Measurements from ENCODE around the gene ATP11A.

The ATP11A gene

DNA sequence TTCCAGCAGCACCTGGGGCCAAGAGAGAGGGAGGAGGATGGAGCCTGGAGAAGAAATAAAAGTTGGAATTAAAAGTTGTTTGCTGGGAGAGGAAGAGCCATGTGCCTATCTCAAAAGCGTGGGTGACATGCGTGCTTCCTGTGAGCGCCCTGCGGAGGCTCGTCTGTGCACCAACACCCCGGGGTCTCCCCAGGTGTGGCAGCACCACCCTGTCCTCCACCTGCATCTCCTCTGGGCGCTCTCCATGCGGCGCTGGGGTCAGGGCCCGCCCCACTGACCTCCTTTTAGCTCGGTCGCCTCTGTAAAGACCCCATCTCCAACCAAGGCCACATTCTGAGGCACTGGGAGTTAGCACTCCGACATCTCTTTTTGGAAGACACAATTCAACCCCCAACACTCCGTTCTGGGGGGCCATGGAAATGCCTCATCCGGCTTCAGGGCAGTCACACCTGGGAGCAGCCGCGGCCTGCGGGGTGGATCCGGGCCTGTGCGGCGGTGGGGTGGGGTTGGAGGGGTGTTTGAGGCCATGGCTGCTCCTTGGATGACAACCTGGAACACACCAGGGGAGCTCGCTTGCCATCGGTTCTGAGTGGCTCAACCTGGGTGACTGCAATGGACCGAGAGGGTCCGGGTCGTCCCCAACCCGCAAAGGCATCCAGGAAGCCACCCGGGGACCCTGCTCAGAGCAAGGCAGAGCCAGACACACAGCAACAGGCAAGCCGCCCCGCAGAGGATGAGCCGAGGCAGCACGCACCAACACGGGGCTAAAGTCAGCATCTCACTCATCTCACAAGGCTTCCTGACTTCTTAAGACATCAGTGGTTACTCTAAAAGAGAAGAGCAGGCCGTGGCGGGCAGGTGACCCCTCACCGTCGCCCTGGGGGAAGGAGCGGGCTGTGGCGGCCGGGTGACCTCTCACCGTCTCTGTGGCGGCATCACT is 199.8 kb downstream of the ATP11A start:
- no peak overlapping the region for H3K4me3 ChIP-seq (ENCODE audit: low read depth, low read length)

GRCh38 chr13:112890316-112891145 is 200.7 kb downstream of the ATP11A start:
- no peak overlapping the region for H3K4me3 ChIP-seq (ENCODE audit: low read depth, low read length)
- no peak for DNase-seq (ENCODE audit: low read depth)
- no peak for TF ChIP-seq CTCF (conservative IDR thresholded peaks at IDR 0.05; ENCODE audit: low read depth, low read length)

More for the DNA sequence above, 199.8 kb downstream of the ATP11A start:
- TF ChIP-seq CTCF (conservative IDR thresholded peaks at IDR 0.05; ENCODE audit: low read depth, low read length), result no peak
- DNase-seq (ENCODE audit: low read depth), result no peak

- no peak for TF ChIP-seq CTCF (conservative IDR thresholded peaks at IDR 0.05; ENCODE audit: low read depth, low read length)
- DNase-seq (ENCODE audit: low read depth), result no peak
- H3K4me3 ChIP-seq (ENCODE audit: low read depth, low read length), result no peak overlapping the region
Observed at GRCh38 chr13:112891477-112892401, 201.9 kb downstream of the ATP11A start.

GRCh38 chr13:112892426-112893206 is 202.8 kb downstream of the ATP11A start:
- TF ChIP-seq CTCF (conservative IDR thresholded peaks at IDR 0.05; ENCODE audit: low read depth, low read length), result no peak
- no peak for DNase-seq (ENCODE audit: low read depth)
- H3K4me3 ChIP-seq (ENCODE audit: low read depth, low read length), result no peak overlapping the region

DNA sequence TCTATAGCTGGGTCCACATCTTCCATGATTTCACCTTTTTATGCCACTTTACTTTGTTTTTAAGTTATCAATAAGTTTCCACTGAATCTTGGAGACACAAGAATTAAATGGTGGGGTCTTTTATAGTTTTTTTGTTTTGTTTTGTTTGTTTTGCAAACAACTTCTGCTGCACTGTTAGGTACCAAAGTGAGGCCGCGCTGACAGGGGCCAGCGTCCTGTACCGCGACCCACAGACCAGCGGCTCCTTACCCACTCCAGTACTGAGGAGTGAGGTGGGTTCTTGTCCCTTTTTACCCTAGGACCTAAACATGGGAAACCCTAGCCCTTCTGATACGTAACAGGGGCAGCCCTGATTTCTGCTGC is 203.3 kb downstream of the ATP11A start:
- no peak for TF ChIP-seq CTCF (conservative IDR thresholded peaks at IDR 0.05; ENCODE audit: low read depth, low read length)
- no peak overlapping the region for H3K4me3 ChIP-seq (ENCODE audit: low read depth, low read length)
- DNase-seq (ENCODE audit: low read depth), result no peak
